ENCODE measurements around the gene PRTFDC1. TPM values are rescaled to one million over a fixed set of nuclear protein-coding genes. Genes with fewer than 3 reads are reported as not detected.

The PRTFDC1 gene
- total RNA-seq, 3 donors from 2014 or later (not counting 1 experiment from before 2014, with no cell fraction given) = 1.2 to 1.9 (median 1.4) TPM

DNA sequence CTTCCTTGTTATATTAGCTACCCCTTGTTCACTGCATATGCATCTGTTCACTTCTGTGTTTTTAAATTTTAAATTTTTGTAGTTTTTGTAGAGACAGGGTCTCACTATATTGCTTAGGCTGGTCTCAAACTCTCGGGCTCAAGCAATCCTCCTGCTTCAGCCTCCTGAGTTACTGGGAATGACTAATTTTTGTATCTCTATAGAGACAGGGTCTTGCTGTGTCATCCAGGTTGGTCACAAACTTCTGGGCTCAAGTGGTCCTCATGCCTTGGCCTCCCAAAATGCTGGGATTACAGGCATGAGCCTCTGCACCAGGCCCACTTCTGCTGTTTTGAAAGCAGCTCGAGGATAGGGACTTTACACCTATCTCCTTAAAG, 64.6 kb downstream of the PRTFDC1 start:
- H3K4me3 ChIP-seq (ENCODE audit: low read length) = no peak overlapping the region
- DNase-seq (no peak), ATAC-seq (peak; percentile 17 to 19 (median 18))
- H3K9me3 Mint-ChIP-seq = peaks cover 0 to 4% of the 10 kb centered on the region in 2 donors
- H3K4me1 ChIP-seq (ENCODE audit: control insufficient read depth, insufficient read depth, low read length) = peaks cover 28% of the 10 kb centered on the region
- H3K9me3 ChIP-seq (ENCODE audit: control insufficient read depth, insufficient read depth, low read length) = no peaks in the 10 kb centered on the region
- no peaks in the 10 kb centered on the region for H3K36me3 ChIP-seq (ENCODE audit: control insufficient read depth, insufficient read depth, low read length)
- peak overlapping the region; percentile 69 for H3K27ac ChIP-seq (ENCODE audit: low read length)
- 66% methylated on average over 2 of the region's 2 CpGs for WGBS (ENCODE audit: insufficient coverage)
- H3K36me3 Mint-ChIP-seq = no peaks in the 10 kb centered on the region
- intact Hi-C loops (cut with micrococcal nuclease) = loop anchor here (1.0 to 5.0 kb wide), 3 partner anchors 64 to 166 kb away; partner anchors contain the start of genes ARHGAP21, ENKUR, PRTFDC1 and THNSL1
- peak overlapping the region; percentile 79 for H3K4me3 Mint-ChIP-seq
- TF ChIP-seq, protein P1, sequence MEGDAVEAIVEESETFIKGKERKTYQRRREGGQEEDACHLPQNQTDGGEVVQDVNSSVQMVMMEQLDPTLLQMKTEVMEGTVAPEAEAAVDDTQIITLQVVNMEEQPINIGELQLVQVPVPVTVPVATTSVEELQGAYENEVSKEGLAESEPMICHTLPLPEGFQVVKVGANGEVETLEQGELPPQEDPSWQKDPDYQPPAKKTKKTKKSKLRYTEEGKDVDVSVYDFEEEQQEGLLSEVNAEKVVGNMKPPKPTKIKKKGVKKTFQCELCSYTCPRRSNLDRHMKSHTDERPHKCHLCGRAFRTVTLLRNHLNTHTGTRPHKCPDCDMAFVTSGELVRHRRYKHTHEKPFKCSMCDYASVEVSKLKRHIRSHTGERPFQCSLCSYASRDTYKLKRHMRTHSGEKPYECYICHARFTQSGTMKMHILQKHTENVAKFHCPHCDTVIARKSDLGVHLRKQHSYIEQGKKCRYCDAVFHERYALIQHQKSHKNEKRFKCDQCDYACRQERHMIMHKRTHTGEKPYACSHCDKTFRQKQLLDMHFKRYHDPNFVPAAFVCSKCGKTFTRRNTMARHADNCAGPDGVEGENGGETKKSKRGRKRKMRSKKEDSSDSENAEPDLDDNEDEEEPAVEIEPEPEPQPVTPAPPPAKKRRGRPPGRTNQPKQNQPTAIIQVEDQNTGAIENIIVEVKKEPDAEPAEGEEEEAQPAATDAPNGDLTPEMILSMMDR (IDR thresholded peaks at IDR 0.05) = no peak
- H3K27ac Mint-ChIP-seq = peak overlapping the region; percentile 91 to 94
- peaks cover 56 to 59% of the 10 kb centered on the region in 2 donors for H3K4me1 Mint-ChIP-seq
- H3K27me3 Mint-ChIP-seq (ENCODE audit: low read depth in 2 of 2) = no peaks in the 10 kb centered on the region
- H3K27me3 ChIP-seq (ENCODE audit: control insufficient read depth, insufficient read depth, low read length) = no peaks in the 10 kb centered on the region

DNA sequence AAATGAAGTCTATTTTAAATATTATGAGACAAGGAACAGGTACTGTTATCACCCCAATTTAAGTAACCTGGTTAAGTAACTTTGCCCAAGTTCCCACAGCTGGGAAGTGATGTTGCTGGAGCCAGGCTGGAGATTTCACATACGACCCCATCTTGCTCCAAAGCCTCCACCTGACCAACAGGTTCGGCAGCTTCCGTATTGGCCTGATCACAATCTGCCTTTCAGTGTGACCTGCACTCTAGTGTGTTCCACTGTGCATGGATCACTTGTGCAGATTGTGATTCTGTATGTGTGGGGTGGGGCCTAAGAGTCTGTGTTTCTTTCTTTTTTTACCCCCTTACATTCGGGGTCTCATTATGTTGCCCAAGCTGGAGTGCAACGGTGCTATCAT, 66.1 kb downstream of the PRTFDC1 start:
- Mint-ChIP-seq H3K36me3 (no peaks in the 10 kb centered on the region), H3K9me3 (peaks cover 0 to 4% of the 10 kb centered on the region in 2 donors), H3K4me1 (peaks cover 68 to 69% of the 10 kb centered on the region in 2 donors), H3K27me3 (ENCODE audit: low read depth in 2 of 2) (no peaks in the 10 kb centered on the region), H3K27ac (peak overlapping the region; percentile 91 to 94), H3K4me3 (no peak overlapping the region)
- H3K27me3 ChIP-seq (ENCODE audit: control insufficient read depth, insufficient read depth, low read length) = no peaks in the 10 kb centered on the region
- H3K4me3 ChIP-seq (ENCODE audit: low read length) = no peak overlapping the region
- no peaks in the 10 kb centered on the region for H3K36me3 ChIP-seq (ENCODE audit: control insufficient read depth, insufficient read depth, low read length)
- no peak for DNase-seq
- ATAC-seq = no peak
- H3K4me1 ChIP-seq (ENCODE audit: control insufficient read depth, insufficient read depth, low read length) = peaks cover 41% of the 10 kb centered on the region
- peak overlapping the region; percentile 5 for H3K27ac ChIP-seq (ENCODE audit: low read length)
- no peaks in the 10 kb centered on the region for H3K9me3 ChIP-seq (ENCODE audit: control insufficient read depth, insufficient read depth, low read length)
- WGBS (ENCODE audit: insufficient coverage) = 98% methylated on average over 5 of the region's 5 CpGs
- TF ChIP-seq, protein P1 (IDR thresholded peaks at IDR 0.05) = no peak
- intact Hi-C loops (cut with micrococcal nuclease) = loop anchor here (5.0 kb wide), 1 partner anchor 164 kb away; the partner anchor contains the start of gene ARHGAP21

DNA sequence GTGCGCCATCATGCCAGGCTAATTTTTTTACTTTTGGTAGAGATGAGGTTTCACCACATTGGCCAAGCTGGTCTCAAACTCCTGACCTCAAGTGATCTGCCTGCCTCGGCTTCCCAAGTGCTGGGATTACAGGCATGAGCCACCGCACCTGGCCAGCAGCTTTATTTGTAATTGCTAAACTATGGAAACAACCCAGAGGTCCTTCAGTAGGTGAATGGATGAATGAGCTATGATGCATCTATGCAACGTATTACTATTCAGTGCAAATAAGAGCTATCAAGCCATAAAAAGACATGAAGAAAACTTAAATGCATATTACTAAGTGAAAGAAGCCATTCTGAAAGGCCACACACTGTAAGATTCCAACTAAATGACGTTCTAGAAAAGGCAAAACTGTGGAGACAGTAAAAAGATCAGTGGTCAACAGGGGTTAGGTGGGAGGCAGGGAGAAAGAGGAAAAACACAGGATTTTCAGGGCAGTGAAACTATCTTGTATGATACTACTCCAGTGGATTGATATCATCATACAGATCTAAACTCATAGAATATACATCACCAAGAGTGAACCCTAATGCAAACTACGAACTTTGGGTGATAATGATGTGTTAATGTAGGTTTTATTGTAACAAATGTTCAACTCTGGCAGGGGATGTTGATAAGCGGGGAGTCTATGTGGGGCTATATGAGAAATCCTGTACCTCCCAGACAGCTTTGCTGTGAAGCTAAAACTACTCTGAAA, 66.7 kb downstream of the PRTFDC1 start:
- no peaks in the 10 kb centered on the region for H3K36me3 Mint-ChIP-seq
- no peak overlapping the region for H3K4me3 ChIP-seq (ENCODE audit: low read length)
- H3K36me3 ChIP-seq (ENCODE audit: control insufficient read depth, insufficient read depth, low read length) = no peaks in the 10 kb centered on the region
- H3K4me1 ChIP-seq (ENCODE audit: control insufficient read depth, insufficient read depth, low read length) = peaks cover 41% of the 10 kb centered on the region
- no peaks in the 10 kb centered on the region for H3K9me3 ChIP-seq (ENCODE audit: control insufficient read depth, insufficient read depth, low read length)
- H3K27ac Mint-ChIP-seq = peak overlapping the region; percentile 68 to 94
- peak overlapping the region; percentile 52 for H3K4me3 Mint-ChIP-seq
- ATAC-seq = no peak
- H3K27me3 Mint-ChIP-seq (ENCODE audit: low read depth in 2 of 2) = no peaks in the 10 kb centered on the region
- intact Hi-C loops (cut with micrococcal nuclease) = loop anchor here (5.0 kb wide), 1 partner anchor 163 kb away; the partner anchor contains the start of gene ARHGAP21
- peaks cover 66 to 72% of the 10 kb centered on the region in 2 donors for H3K4me1 Mint-ChIP-seq
- DNase-seq = no peak
- no peak overlapping the region for H3K27ac ChIP-seq (ENCODE audit: low read length)
- peaks cover 0 to 4% of the 10 kb centered on the region in 2 donors for H3K9me3 Mint-ChIP-seq
- 98% methylated on average over 7 of the region's 7 CpGs for WGBS (ENCODE audit: insufficient coverage)
- TF ChIP-seq, protein P1 (IDR thresholded peaks at IDR 0.05) = no peak
- no peaks in the 10 kb centered on the region for H3K27me3 ChIP-seq (ENCODE audit: control insufficient read depth, insufficient read depth, low read length)

All from natural killer cell (primary cell).